Spleen (tissue), 7 donors: ENCODE measurements around the gene HES4.

ENCODE experiments used
- CTCF ChIP-seq, 11 experiments: fragments of 200-600 bp in 7 of 11; fragments of 450-650 bp in 4 of 11; sonication (generic) in 4 of 11; IDR thresholded peaks in 8 of 11; conservative IDR thresholded peaks in 3 of 11; 1 replicate in 7 of 11; 2 replicates in 4 of 11; pipeline versions ENCODE4 v1.4.0 to v1.8.0; 2016 to 2021; ENCODE audit warnings: antibody characterized with exemption in 11 of 11, inconsistent platforms in 4 of 11, mild to moderate bottlenecking in 1 of 11
- POLR2A ChIP-seq, 3 donors: fragments of 450-650 bp; IDR thresholded peaks; one replicate each; pipeline ENCODE4 v1.5.1; 2017; ENCODE audit warnings: antibody characterized with exemption in 3 of 3, mild to moderate bottlenecking in 1 of 3
- donor health status: DM: no; HTN: no; CAD: no; lungs with moderate emphysema.
- donor health status: DM: no; HTN: no; CAD: no.
- donor health status: DM: no; HTN: no; CAD: no.

- TF ChIP-seq CTCF (IDR thresholded peaks at IDR 0.05 in 8 of 11, conservative IDR thresholded peaks at IDR 0.05 in 3 of 11): no peak
- no peak for TF ChIP-seq POLR2A (IDR thresholded peaks at IDR 0.05)
Measured at GRCh38 chr1:966135-966703, 33.7 kb downstream of the HES4 start, which contains the start of gene PLEKHN1.
